Measurements from ENCODE around the gene BBS9.

The BBS9 gene

GRCh38 chr7:33614357-33615117 is 485.2 kb downstream of the BBS9 start:
- Histone ChIP-seq H3K27me3 (no peaks in the 10 kb centered on the region), H3K36me3 (no peaks in the 10 kb centered on the region), H3K27ac (no peak overlapping the region), H3K4me3 (ENCODE audit: low read depth in 1 of 2, low read length in 1 of 2) (no peak overlapping the region), H3K4me1 (ENCODE audit: control insufficient read depth in 1 of 2, insufficient read depth in 1 of 2, low read depth in 1 of 2, low read length in 1 of 2) (no peaks in the 10 kb centered on the region), H3K9me3 (no peaks in the 10 kb centered on the region)
- TF ChIP-seq CTCF (IDR thresholded peaks at IDR 0.05): no peak

DNA sequence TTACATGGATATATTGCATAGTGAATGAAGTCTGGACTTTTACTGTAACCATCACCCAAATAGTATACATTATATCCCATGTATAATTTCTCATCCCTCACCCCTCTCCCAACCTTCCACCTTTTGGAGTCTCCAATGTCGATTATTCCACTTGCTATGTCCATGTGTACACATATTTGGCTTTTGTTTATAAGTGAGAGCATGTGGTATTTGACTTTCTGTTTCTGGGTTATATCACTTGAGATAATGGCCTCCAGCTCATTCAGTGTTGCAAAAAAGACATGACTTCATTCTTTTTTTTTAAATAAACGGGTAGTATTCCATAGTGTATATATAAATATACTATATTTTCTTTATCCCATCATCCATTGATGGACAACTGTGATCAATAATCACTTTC is 487.4 kb downstream of the BBS9 start:
- no peak overlapping the region for H3K4me3 ChIP-seq (ENCODE audit: low read depth in 1 of 2, low read length in 1 of 2)
- no peaks in the 10 kb centered on the region for H3K27me3 ChIP-seq
- no peak for TF ChIP-seq CTCF (IDR thresholded peaks at IDR 0.05)
- H3K9me3 ChIP-seq: no peaks in the 10 kb centered on the region
- no peaks in the 10 kb centered on the region for H3K36me3 ChIP-seq
- H3K27ac ChIP-seq: no peak overlapping the region
- no peaks in the 10 kb centered on the region for H3K4me1 ChIP-seq (ENCODE audit: control insufficient read depth in 1 of 2, insufficient read depth in 1 of 2, low read depth in 1 of 2, low read length in 1 of 2)

GRCh38 chr7:33619264-33619663 is 489.9 kb downstream of the BBS9 start:
- Histone ChIP-seq H3K4me3 (ENCODE audit: low read depth in 1 of 2, low read length in 1 of 2) (no peak overlapping the region), H3K36me3 (no peaks in the 10 kb centered on the region), H3K27me3 (no peaks in the 10 kb centered on the region), H3K9me3 (no peaks in the 10 kb centered on the region), H3K4me1 (ENCODE audit: control insufficient read depth in 1 of 2, insufficient read depth in 1 of 2, low read depth in 1 of 2, low read length in 1 of 2) (no peaks in the 10 kb centered on the region), H3K27ac (no peak overlapping the region)
- no peak for TF ChIP-seq CTCF (IDR thresholded peaks at IDR 0.05)

DNA sequence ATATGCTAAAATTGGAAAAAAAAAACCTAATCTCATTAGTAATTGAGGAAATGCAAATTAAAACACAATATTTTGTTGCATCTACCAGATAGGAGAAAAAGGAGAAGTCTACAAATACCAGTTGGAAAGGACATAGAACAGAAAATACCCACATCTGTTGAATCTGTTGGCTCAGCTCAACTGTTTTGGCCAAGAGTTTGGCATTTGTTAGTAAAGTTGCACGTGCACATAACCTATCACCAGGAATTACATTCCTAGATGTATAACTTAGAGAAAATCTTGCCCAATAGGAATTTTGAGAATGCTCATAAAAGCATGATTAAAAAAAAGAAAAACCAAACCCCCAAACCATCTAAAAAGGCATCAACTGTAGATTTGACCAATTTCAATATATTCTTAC is 493.9 kb downstream of the BBS9 start:
- TF ChIP-seq CTCF (IDR thresholded peaks at IDR 0.05): no peak
- Histone ChIP-seq H3K27ac (no peak overlapping the region), H3K36me3 (no peaks in the 10 kb centered on the region), H3K4me3 (ENCODE audit: low read depth in 1 of 2, low read length in 1 of 2) (no peak overlapping the region), H3K27me3 (no peaks in the 10 kb centered on the region), H3K4me1 (ENCODE audit: control insufficient read depth in 1 of 2, insufficient read depth in 1 of 2, low read depth in 1 of 2, low read length in 1 of 2) (no peaks in the 10 kb centered on the region), H3K9me3 (no peaks in the 10 kb centered on the region)

DNA sequence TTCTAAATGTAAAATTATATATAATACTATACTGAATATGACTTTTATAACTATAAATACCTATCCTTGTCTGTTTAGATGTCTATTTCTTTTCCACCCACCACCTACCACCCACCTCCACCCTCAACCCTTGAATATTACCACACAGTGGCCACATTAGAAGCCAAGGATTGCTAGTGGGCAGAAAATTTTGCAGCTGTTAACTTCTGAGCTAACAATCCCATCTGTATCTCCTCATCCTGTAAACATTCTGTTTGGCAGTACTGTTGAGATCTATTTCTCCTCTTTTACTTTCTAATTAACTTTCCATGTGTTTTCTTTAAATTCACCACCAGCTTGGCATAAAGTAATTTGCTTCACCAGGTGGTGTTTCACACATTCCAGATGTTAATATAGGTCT is 494.9 kb downstream of the BBS9 start:
- Histone ChIP-seq H3K27ac (no peak overlapping the region), H3K4me1 (ENCODE audit: control insufficient read depth in 1 of 2, insufficient read depth in 1 of 2, low read depth in 1 of 2, low read length in 1 of 2) (no peaks in the 10 kb centered on the region), H3K27me3 (no peaks in the 10 kb centered on the region), H3K36me3 (no peaks in the 10 kb centered on the region), H3K9me3 (no peaks in the 10 kb centered on the region), H3K4me3 (ENCODE audit: low read depth in 1 of 2, low read length in 1 of 2) (no peak overlapping the region)
- TF ChIP-seq CTCF (IDR thresholded peaks at IDR 0.05): no peak
